GM21515 (cell line): ENCODE data around the gene KIF2C.
"Not testable (repeated sequence)": the region's sequence is repeated elsewhere in the genome, so short reads cannot be mapped to it uniquely, and the experiment has no call there.

Experiments used
- ATAC-seq: cut with Tn5 transposase; IDR thresholded peaks from one replicate; pipeline ENCODE4 v1.9.1; 2021; ENCODE audit not compliant: unreplicated experiment

The KIF2C gene

GRCh38 chr1:44810101-44810761 is 70.6 kb downstream of the KIF2C start:
- ATAC-seq, result no peak

DNA sequence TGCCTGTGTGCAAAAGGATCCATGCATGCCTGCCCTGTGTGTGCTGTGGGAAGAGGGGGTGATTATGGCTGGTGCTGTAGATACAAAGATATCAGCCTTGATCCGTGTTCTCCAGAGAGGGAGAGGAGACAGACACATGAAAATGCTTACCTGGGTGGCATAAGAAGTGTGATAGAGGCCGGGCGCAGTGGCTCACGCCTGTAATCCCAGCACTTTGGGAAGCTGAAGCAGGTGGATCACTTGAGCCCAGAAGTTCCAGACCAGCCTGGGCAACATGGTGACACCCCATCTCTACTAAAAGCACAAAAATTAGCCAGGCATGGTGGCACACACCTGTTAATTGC is 71.1 kb downstream of the KIF2C start:
- ATAC-seq, result not testable (repeated sequence)

- no peak for ATAC-seq
Observed at GRCh38 chr1:44811234-44811633, 71.6 kb downstream of the KIF2C start.

- no peak for ATAC-seq
Observed at GRCh38 chr1:44812822-44813543, 73.3 kb downstream of the KIF2C start.

GRCh38 chr1:44815926-44816325 is 76.3 kb downstream of the KIF2C start:
- ATAC-seq, result not testable (repeated sequence)

DNA sequence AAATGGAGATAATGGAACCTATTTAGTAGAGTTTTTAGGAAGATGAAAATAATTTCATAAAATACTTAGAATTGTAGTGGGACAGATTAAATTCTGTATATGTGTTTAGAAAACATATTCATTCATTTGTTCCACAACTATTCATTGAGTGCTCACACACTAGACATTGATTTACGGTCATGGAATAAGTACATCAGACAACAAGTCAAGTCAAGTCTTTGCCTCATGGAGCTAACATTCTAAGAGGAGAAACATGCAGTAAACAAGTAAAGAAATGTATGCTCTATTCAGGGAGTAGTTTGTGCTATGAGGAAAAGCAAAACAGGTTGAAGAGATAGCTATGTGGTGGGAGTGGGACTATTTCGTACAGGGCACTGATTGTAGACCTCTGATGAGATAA is 77.7 kb downstream of the KIF2C start:
- ATAC-seq, result no peak
